ENCODE measurements around the gene STXBP2.

The STXBP2 gene

GRCh38 chr19:7614859-7615741 is 21.8 kb upstream of the STXBP2 start:
- DNase-seq = no peak

- DNase-seq = no peak
Observed at GRCh38 chr19:7617172-7617571, 19.7 kb upstream of the STXBP2 start.

- DNase-seq = no peak
Observed at GRCh38 chr19:7617735-7618134, 19.2 kb upstream of the STXBP2 start.

GRCh38 chr19:7618348-7618747 is 18.6 kb upstream of the STXBP2 start:
- DNase-seq = no peak

- no peak for DNase-seq
Observed at GRCh38 chr19:7618771-7619510, 18.0 kb upstream of the STXBP2 start.

- DNase-seq = no peak
Observed at GRCh38 chr19:7619671-7620441, 17.1 kb upstream of the STXBP2 start.

GRCh38 chr19:7620442-7621412 is 16.2 kb upstream of the STXBP2 start:
- DNase-seq = no peak

- DNase-seq = no peak
Observed at GRCh38 chr19:7622933-7623685, 13.8 kb upstream of the STXBP2 start.

- DNase-seq = no peak
Observed at GRCh38 chr19:7623725-7624603, 12.9 kb upstream of the STXBP2 start.

GRCh38 chr19:7624810-7625209 is 12.1 kb upstream of the STXBP2 start:
- DNase-seq = no peak

GRCh38 chr19:7625763-7626372 is 11.0 kb upstream of the STXBP2 start:
- DNase-seq = no peak

- DNase-seq = no peak
Observed at GRCh38 chr19:7627166-7627565, 9.7 kb upstream of the STXBP2 start.

- DNase-seq = no peak
Observed at GRCh38 chr19:7628589-7629311, 8.2 kb upstream of the STXBP2 start.

GRCh38 chr19:7629347-7630054 is 7.4 kb upstream of the STXBP2 start, which contains the start of the genes PET100 and XAB2:
Gene PET100 (plus strand): TSS chr19:7629793. CDS start chr19:7629834, 41 bp downstream.
Gene XAB2 (minus strand): TSS chr19:7629545. CDS start chr19:7629527, 18 bp downstream.
- peak; percentile 99 for DNase-seq

- no peak for DNase-seq
Observed at GRCh38 chr19:7631577-7631976, 5.3 kb upstream of the STXBP2 start.

GRCh38 chr19:7632340-7633203 is 4.3 kb upstream of the STXBP2 start:
- DNase-seq = no peak

- DNase-seq = no peak
Observed at GRCh38 chr19:7633698-7634097, 3.2 kb upstream of the STXBP2 start, which contains the start of gene PCP2. Gene PCP2 (minus strand): TSS chr19:7633719. CDS start chr19:7633457, 262 bp downstream.
